ENCODE data around the gene OR10J1.

GRCh38 chr1:159469921-159470533 is 30.5 kb downstream of the OR10J1 start:
- TF ChIP-seq, protein P1, sequence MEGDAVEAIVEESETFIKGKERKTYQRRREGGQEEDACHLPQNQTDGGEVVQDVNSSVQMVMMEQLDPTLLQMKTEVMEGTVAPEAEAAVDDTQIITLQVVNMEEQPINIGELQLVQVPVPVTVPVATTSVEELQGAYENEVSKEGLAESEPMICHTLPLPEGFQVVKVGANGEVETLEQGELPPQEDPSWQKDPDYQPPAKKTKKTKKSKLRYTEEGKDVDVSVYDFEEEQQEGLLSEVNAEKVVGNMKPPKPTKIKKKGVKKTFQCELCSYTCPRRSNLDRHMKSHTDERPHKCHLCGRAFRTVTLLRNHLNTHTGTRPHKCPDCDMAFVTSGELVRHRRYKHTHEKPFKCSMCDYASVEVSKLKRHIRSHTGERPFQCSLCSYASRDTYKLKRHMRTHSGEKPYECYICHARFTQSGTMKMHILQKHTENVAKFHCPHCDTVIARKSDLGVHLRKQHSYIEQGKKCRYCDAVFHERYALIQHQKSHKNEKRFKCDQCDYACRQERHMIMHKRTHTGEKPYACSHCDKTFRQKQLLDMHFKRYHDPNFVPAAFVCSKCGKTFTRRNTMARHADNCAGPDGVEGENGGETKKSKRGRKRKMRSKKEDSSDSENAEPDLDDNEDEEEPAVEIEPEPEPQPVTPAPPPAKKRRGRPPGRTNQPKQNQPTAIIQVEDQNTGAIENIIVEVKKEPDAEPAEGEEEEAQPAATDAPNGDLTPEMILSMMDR (IDR thresholded peaks at IDR 0.05) = no peak
- TF ChIP-seq POLR2A (IDR thresholded peaks at IDR 0.05) = no peak
